ENCODE data around the gene LAMA1.

GRCh38 chr18:7071600-7071999 is 46.0 kb downstream of the LAMA1 start:
- TF ChIP-seq POLR2A (IDR thresholded peaks at IDR 0.05) (no peak), CTCF (IDR thresholded peaks at IDR 0.05 in 8 of 11, conservative IDR thresholded peaks at IDR 0.05 in 3 of 11) (no peak)
